CD4-positive, alpha-beta T cell treated with Interleukin-2 at 100 ng/mL for 4 hours (primary cell): ENCODE results near the gene NID1.

Source experiments
- DNase-seq: peaks from one replicate; pipeline ENCODE4 v3.0.0-alpha.2; 2020; ENCODE audit warnings: low spot score

The NID1 gene

GRCh38 chr1:236064674-236065508, at the start of gene NID1:
NID1 (minus strand) TSS chr1:236065090; CDS start chr1:236065079, 11 bp downstream.
- DNase-seq: peak; percentile 9

- no peak for DNase-seq
Measured at GRCh38 chr1:236114076-236114747, 49.3 kb upstream of the NID1 start.

GRCh38 chr1:236113324-236114032, 48.6 kb upstream of the NID1 start:
- no peak for DNase-seq

- no peak for DNase-seq
Measured at GRCh38 chr1:236112332-236112627, 47.4 kb upstream of the NID1 start.

- DNase-seq: no peak
Measured at GRCh38 chr1:236111527-236112331, 46.8 kb upstream of the NID1 start.

GRCh38 chr1:236110137-236110536, 45.2 kb upstream of the NID1 start:
- DNase-seq: no peak

- no peak for DNase-seq
Measured at GRCh38 chr1:236108027-236108648, 43.2 kb upstream of the NID1 start.

- no peak for DNase-seq
Measured at GRCh38 chr1:236107121-236107907, 42.4 kb upstream of the NID1 start.

GRCh38 chr1:236103646-236104218, 38.8 kb upstream of the NID1 start:
- DNase-seq: peak; percentile 75

- DNase-seq: no peak
Measured at GRCh38 chr1:236103059-236103458, 38.2 kb upstream of the NID1 start.

GRCh38 chr1:236102611-236103010, 37.7 kb upstream of the NID1 start:
- DNase-seq: no peak

- DNase-seq: no peak
Measured at GRCh38 chr1:236101233-236102200, 36.6 kb upstream of the NID1 start.

- DNase-seq: no peak
Measured at GRCh38 chr1:236100799-236101198, 35.9 kb upstream of the NID1 start.

- DNase-seq: no peak
Measured at GRCh38 chr1:236099355-236099974, 34.6 kb upstream of the NID1 start.

- no peak for DNase-seq
Measured at GRCh38 chr1:236098267-236098666, 33.4 kb upstream of the NID1 start.

- peak; percentile 84 for DNase-seq
Measured at GRCh38 chr1:236096660-236097482, 32.0 kb upstream of the NID1 start.

- no peak for DNase-seq
Measured at GRCh38 chr1:236095705-236096520, 31.0 kb upstream of the NID1 start.
